SK-N-SH treated with all-trans-retinoic acid at 6 μM for 48 hours (cell line): ENCODE data around the gene CLEC17A.
"Not testable (repeated sequence)": the region's sequence is repeated elsewhere in the genome, so short reads cannot be mapped to it uniquely, and the experiment has no call there.

Source experiments
- ATAC-seq: fragments of 200-7000 bp; cut with Tn5 transposase; 3 replicates; pipeline ENCODE4 v1.9.1; 2020; ENCODE audit warnings: mild to moderate bottlenecking, moderate library complexity
- BACH2 ChIP-seq: fragments of 250-450 bp; sonication (Bioruptor Pico); IDR thresholded peaks from 2 replicates; pipeline ENCODE4 v1.9.0; 2021; ENCODE audit warnings: mild to moderate bottlenecking, borderline replicate concordance
- CREB5 ChIP-seq: fragments of 250-450 bp; sonication (Bioruptor Pico); IDR thresholded peaks from 2 replicates; pipeline ENCODE4 v1.5.1; 2020; ENCODE audit warnings: low read depth, mild to moderate bottlenecking, moderate library complexity
- CSDC2 ChIP-seq: fragments of 250-450 bp; sonication (Bioruptor Pico); IDR thresholded peaks from 2 replicates; pipeline ENCODE4 v1.5.0; 2020; ENCODE audit warnings: mild to moderate bottlenecking, moderate library complexity
- ESRRG ChIP-seq: fragments of 250-450 bp; sonication (Bioruptor Pico); IDR thresholded peaks from 2 replicates; pipeline ENCODE4 v1.6.1; 2021; ENCODE audit warnings: mild to moderate bottlenecking
- GLIS3 ChIP-seq: fragments of 250-450 bp; sonication (Bioruptor Pico); IDR thresholded peaks from 2 replicates; pipeline ENCODE4 v1.5.0; 2020; ENCODE audit warnings: mild to moderate bottlenecking, moderate library complexity
- ISL1 ChIP-seq: fragments of 250-450 bp; sonication (Bioruptor Pico); IDR thresholded peaks from 2 replicates; pipeline ENCODE4 v2.1.2; 2022; ENCODE audit warnings: mild to moderate bottlenecking, moderate library complexity
- OSR1 ChIP-seq: fragments of 250-450 bp; sonication (Bioruptor Pico); IDR thresholded peaks from 2 replicates; pipeline ENCODE4 v1.8.0; 2022; ENCODE audit warnings: moderate library complexity, mild to moderate bottlenecking, inconsistent platforms
- PATZ1 ChIP-seq: fragments of 250-450 bp; sonication (Bioruptor Pico); IDR thresholded peaks from 2 replicates; pipeline ENCODE4 v1.8.0; 2020; ENCODE audit warnings: mild to moderate bottlenecking, moderate library complexity, borderline replicate concordance
- PPARA ChIP-seq: fragments of 250-450 bp; sonication (Bioruptor Pico); IDR thresholded peaks from 2 replicates; pipeline ENCODE4 v1.5.0; 2020; ENCODE audit warnings: mild to moderate bottlenecking, borderline replicate concordance
- RARB ChIP-seq: fragments of 250-450 bp; sonication (Bioruptor Pico); IDR thresholded peaks from 2 replicates; pipeline ENCODE4 v1.8.0; 2021; ENCODE audit warnings: mild to moderate bottlenecking, moderate library complexity
- SNAI2 ChIP-seq: fragments of 250-450 bp; sonication (Bioruptor Pico); IDR thresholded peaks from 2 replicates; pipeline ENCODE4 v1.5.0; 2020; ENCODE audit warnings: mild to moderate bottlenecking, moderate library complexity
- TCF4 ChIP-seq: fragments of 250-450 bp; sonication (Bioruptor Pico); IDR thresholded peaks from 2 replicates; pipeline ENCODE4 v1.8.0; 2021; ENCODE audit warnings: mild to moderate bottlenecking, moderate library complexity, borderline replicate concordance
- TOX ChIP-seq: fragments of 250-450 bp; sonication (Bioruptor Pico); IDR thresholded peaks from 2 replicates; pipeline ENCODE4 v1.8.0; 2021; ENCODE audit warnings: mild to moderate bottlenecking, moderate library complexity, borderline replicate concordance
- ZC3H10 ChIP-seq: fragments of 250-450 bp; sonication (Bioruptor Pico); IDR thresholded peaks from 2 replicates; pipeline ENCODE4 v1.5.1; 2021; ENCODE audit warnings: mild to moderate bottlenecking, moderate library complexity
- ZFP3 ChIP-seq: fragments of 250-450 bp; sonication (Bioruptor Pico); IDR thresholded peaks from 2 replicates; pipeline ENCODE4 v1.5.0; 2020; ENCODE audit warnings: mild to moderate bottlenecking, moderate library complexity
- ZFP30 ChIP-seq: fragments of 450-650 bp; formaldehyde crosslinking; IDR thresholded peaks from 2 replicates; pipeline ENCODE4 v1.5.0; 2022; ENCODE audit warnings: mild to moderate bottlenecking, moderate library complexity
- ZNF565 ChIP-seq: fragments of 450-650 bp; formaldehyde crosslinking; conservative IDR thresholded peaks from 2 replicates; pipeline ENCODE4 v1.5.0; 2020; ENCODE audit warnings: low read depth, mild to moderate bottlenecking, moderate library complexity
- ZNF70 ChIP-seq: fragments of 450-650 bp; formaldehyde crosslinking; IDR thresholded peaks from 2 replicates; pipeline ENCODE4 v1.5.0; 2020; ENCODE audit warnings: mild to moderate bottlenecking, moderate library complexity
- ZNF8 ChIP-seq: fragments of 450-650 bp; formaldehyde crosslinking; IDR thresholded peaks from 2 replicates; pipeline ENCODE4 v1.5.0; 2020; ENCODE audit warnings: mild to moderate bottlenecking, moderate library complexity
- TF ChIP-seq, protein P1 (sequence below): fragments of 250-450 bp; sonication (Bioruptor Pico); IDR thresholded peaks from 2 replicates; pipeline ENCODE4 v1.5.0; 2020; ENCODE audit warnings: mild to moderate bottlenecking, moderate library complexity

CLEC17A gene

DNA sequence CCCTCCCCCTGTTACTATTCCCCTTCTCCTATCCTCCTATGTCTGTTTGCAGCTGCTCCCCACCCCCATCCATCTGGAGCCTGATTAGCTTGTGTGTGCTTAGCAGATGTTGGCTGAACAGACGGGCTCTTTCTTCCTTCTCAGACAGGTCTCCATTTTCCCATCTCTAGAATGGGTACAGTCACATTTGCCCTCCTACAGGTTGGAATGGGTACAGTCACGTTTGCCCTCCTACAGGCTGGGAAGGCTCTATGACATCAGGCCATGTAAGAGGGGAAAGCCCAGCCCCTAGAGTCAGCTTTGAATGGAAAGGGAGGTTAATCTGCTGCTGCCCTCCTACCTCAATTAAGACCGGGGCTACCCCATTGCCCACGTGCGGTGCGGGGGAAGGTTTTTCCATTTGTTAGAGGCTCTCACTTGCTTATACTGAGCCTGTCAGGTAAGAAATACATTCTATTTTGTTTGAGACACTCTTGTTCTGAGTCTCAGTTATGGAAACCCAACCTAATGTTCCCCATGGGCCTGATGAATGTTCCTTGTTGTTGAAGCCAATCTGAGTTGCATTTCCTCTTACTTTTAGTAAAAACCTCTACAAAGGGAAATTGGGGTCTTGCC is 2.2 kb upstream of the CLEC17A start:
- TF ChIP-seq OSR1 (CRISPR knock-in tag): no peak
- no peak for TF ChIP-seq ESRRG (CRISPR knock-in tag)
- TF ChIP-seq PATZ1 (CRISPR knock-in tag): no peak
- no peak for TF ChIP-seq TOX
- TF ChIP-seq ZNF70 (CRISPR knock-in tag): no peak
- TF ChIP-seq ZC3H10: no peak
- TF ChIP-seq ZFP30: no peak
- TF ChIP-seq, protein P1, sequence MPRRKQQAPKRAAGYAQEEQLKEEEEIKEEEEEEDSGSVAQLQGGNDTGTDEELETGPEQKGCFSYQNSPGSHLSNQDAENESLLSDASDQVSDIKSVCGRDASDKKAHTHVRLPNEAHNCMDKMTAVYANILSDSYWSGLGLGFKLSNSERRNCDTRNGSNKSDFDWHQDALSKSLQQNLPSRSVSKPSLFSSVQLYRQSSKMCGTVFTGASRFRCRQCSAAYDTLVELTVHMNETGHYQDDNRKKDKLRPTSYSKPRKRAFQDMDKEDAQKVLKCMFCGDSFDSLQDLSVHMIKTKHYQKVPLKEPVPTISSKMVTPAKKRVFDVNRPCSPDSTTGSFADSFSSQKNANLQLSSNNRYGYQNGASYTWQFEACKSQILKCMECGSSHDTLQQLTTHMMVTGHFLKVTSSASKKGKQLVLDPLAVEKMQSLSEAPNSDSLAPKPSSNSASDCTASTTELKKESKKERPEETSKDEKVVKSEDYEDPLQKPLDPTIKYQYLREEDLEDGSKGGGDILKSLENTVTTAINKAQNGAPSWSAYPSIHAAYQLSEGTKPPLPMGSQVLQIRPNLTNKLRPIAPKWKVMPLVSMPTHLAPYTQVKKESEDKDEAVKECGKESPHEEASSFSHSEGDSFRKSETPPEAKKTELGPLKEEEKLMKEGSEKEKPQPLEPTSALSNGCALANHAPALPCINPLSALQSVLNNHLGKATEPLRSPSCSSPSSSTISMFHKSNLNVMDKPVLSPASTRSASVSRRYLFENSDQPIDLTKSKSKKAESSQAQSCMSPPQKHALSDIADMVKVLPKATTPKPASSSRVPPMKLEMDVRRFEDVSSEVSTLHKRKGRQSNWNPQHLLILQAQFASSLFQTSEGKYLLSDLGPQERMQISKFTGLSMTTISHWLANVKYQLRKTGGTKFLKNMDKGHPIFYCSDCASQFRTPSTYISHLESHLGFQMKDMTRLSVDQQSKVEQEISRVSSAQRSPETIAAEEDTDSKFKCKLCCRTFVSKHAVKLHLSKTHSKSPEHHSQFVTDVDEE: no peak
- TF ChIP-seq PPARA (CRISPR knock-in tag): no peak
- TF ChIP-seq ZFP3: no peak
- no peak for TF ChIP-seq TCF4 (CRISPR knock-in tag)
- no peak for TF ChIP-seq RARB (CRISPR knock-in tag)

GRCh38 chr19:14584372-14584771 is 1.5 kb downstream of the CLEC17A start:
- ATAC-seq: not testable (repeated sequence)

More for the DNA sequence above, 2.2 kb upstream of the CLEC17A start:
- no peak for ATAC-seq

- ATAC-seq: peak; percentile 34; the same call in 1 of the 3 replicates
Measured at GRCh38 chr19:14585187-14585586, 2.3 kb downstream of the CLEC17A start.

DNA sequence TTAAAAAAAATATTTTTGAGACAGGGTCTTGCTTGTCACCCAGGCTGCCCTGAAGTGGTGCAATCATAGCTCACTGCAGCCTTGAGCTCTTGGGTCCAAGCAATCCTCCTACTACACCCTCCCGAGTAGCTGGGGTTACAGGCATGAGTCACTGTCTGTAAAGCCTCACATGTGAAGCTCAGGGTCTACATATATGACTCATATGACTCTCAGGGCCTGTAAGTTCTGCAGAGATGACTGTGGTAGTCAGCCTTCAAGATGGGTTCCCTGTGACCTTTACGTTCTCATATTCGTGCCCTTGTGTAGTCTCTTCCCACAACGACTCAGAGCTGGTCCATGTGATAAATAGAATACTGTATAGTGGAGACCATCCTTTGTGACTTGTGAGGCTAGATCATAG is 6.5 kb downstream of the CLEC17A start:
- ATAC-seq: not testable (repeated sequence)

GRCh38 chr19:14595558-14595957 is 12.7 kb downstream of the CLEC17A start:
- TF ChIP-seq CSDC2 (CRISPR knock-in tag): no peak
- no peak for TF ChIP-seq ZNF70 (CRISPR knock-in tag)
- no peak for TF ChIP-seq TOX
- no peak for TF ChIP-seq GLIS3 (CRISPR knock-in tag)
- no peak for TF ChIP-seq PPARA (CRISPR knock-in tag)
- TF ChIP-seq SNAI2 (CRISPR knock-in tag): no peak
- TF ChIP-seq ZFP30: no peak
- no peak for TF ChIP-seq OSR1 (CRISPR knock-in tag)
- no peak for TF ChIP-seq ISL1 (CRISPR knock-in tag)
- TF ChIP-seq ESRRG (CRISPR knock-in tag): no peak
- no peak for ATAC-seq

GRCh38 chr19:14599548-14600147 is 16.8 kb downstream of the CLEC17A start:
- TF ChIP-seq CREB5 (CRISPR knock-in tag) (no peak), SNAI2 (CRISPR knock-in tag) (no peak), ZFP3 (no peak), GLIS3 (CRISPR knock-in tag) (no peak)
- TF ChIP-seq, all 23 proteins: peak for 0

DNA sequence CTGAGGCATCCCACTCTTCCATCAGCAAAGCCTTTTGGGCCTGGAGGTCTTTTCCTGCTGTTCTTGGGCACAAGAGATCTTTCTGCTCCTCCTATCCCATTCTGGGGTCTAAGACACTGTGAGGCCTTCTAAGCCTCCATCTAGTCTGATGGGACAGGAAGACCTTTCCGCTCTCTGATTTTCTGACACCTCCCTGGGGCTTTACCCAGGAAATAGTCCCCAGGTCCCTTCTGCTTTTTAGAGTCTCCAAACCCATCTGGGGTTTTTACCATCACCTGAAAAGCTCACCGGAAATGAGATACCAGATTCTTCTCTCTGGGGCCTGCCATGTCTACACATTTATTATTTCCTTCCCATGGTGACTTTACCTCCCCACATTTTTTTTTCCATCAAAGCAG is 21.1 kb downstream of the CLEC17A start:
- no peak for ATAC-seq
- TF ChIP-seq ZNF565 (CRISPR knock-in tag) (no peak), ISL1 (CRISPR knock-in tag) (no peak), RARB (CRISPR knock-in tag) (no peak), BACH2 (CRISPR knock-in tag) (no peak), TOX (no peak), CREB5 (CRISPR knock-in tag) (no peak), ZNF8 (CRISPR knock-in tag) (no peak)
- TF ChIP-seq, protein P1: no peak

More at GRCh38 chr19:14599548-14600147, 16.8 kb downstream of the CLEC17A start:
- no peak for ATAC-seq
